ENCODE data around the gene CEP120. TPM values are rescaled to one million over a fixed set of nuclear protein-coding genes. Genes with fewer than 3 reads are reported as not detected.
"Not testable (repeated sequence)": the region's sequence is repeated elsewhere in the genome, so short reads cannot be mapped to it uniquely, and the experiment has no call there.

CEP120 gene
- 10 to 100 TPM; 20.0 to 29.6 TPM for total RNA-seq
- polyA plus RNA-seq = 1 to 10 TPM; 5.0 to 5.2 TPM
- long read RNA-seq, donor 1, full-length matches to known transcripts = 2 of 2 reads
- long read RNA-seq, donor 1, partial matches to known transcripts = 0 of 2 reads
- long read RNA-seq, donor 1, other reads (novel, unspliced or antisense) = 0 of 2 reads
- long read RNA-seq, donor 2 = 0 reads
- long read RNA-seq, donor 3, full-length matches to known transcripts = 1 of 1 reads
- long read RNA-seq, donor 3, partial matches to known transcripts = 0 of 1 reads
- long read RNA-seq, donor 3, other reads (novel, unspliced or antisense) = 0 of 1 reads
- long read RNA-seq, donor 4 = 0 reads
- long read RNA-seq, donor 5, full-length matches to known transcripts = 2 of 2 reads
- long read RNA-seq, donor 5, partial matches to known transcripts = 0 of 2 reads
- long read RNA-seq, donor 5, other reads (novel, unspliced or antisense) = 0 of 2 reads

- TF ChIP-seq CTCF (IDR thresholded peaks at IDR 0.05; ENCODE audit: control extremely low read depth, extremely low read depth) = peak; percentile 65
- peaks cover 0 to 21% (median 8%) of the 10 kb centered on the region in 5 donors for H3K4me1 ChIP-seq (ENCODE audit: control insufficient read depth in 5 of 5, insufficient read depth in 5 of 5, low read length in 5 of 5)
- ATAC-seq (ENCODE audit: insufficient read depth, low FRiP score) (peak; percentile 100), DNase-seq (peak; percentile 99 to 100 (median 100))
- 1% methylated on average over 41 to 47 of the region's 47 CpGs for WGBS, 2 donors
- no peaks in the 10 kb centered on the region for H3K27me3 ChIP-seq (ENCODE audit: control insufficient read depth in 3 of 3, insufficient read depth in 3 of 3, low read length in 2 of 3)
- H3K9me3 ChIP-seq (ENCODE audit: control insufficient read depth in 4 of 4, insufficient read depth in 3 of 4, low read length in 3 of 4) = no peaks in the 10 kb centered on the region
- H3K4me3 ChIP-seq = peak within 1 kb of the TSS; percentile 97
- peak within 1 kb of the TSS; percentile 65 to 75 for H3K9ac ChIP-seq (ENCODE audit: insufficient read depth in 1 of 2, low read length in 2 of 2)
- H3K27ac ChIP-seq (ENCODE audit: low read depth in 1 of 2, low read length in 1 of 2) = peak within 1 kb of the TSS; percentile 83 to 99
- H3K36me3 ChIP-seq (ENCODE audit: control insufficient read depth in 4 of 4, insufficient read depth in 4 of 4, low read length in 4 of 4) = no peaks in the 10 kb centered on the region
These were observed at the start of gene CEP120 for GRCh38 chr5:123423278-123424149. CEP120 (minus strand) TSS chr5:123423403; CDS start chr5:123422998, 405 bp downstream.

- Histone ChIP-seq H3K27me3 (ENCODE audit: control insufficient read depth in 3 of 3, insufficient read depth in 3 of 3, low read length in 2 of 3) (no peaks in the 10 kb centered on the region), H3K27ac (ENCODE audit: low read depth in 1 of 2, low read length in 1 of 2) (no peak overlapping the region), H3K4me3 (no peak overlapping the region), H3K9me3 (ENCODE audit: control insufficient read depth in 4 of 4, insufficient read depth in 3 of 4, low read length in 3 of 4) (no peaks in the 10 kb centered on the region), H3K4me1 (ENCODE audit: control insufficient read depth in 5 of 5, insufficient read depth in 5 of 5, low read length in 5 of 5) (no peaks in the 10 kb centered on the region), H3K9ac (ENCODE audit: insufficient read depth in 1 of 2, low read length in 2 of 2) (no peak overlapping the region), H3K36me3 (ENCODE audit: control insufficient read depth in 4 of 4, insufficient read depth in 4 of 4, low read length in 4 of 4) (no peaks in the 10 kb centered on the region)
- 83 to 89% methylated on average over 8 of the region's 8 CpGs for WGBS, 2 donors
- DNase-seq (no peak), ATAC-seq (ENCODE audit: insufficient read depth, low FRiP score) (no peak)
- TF ChIP-seq CTCF (IDR thresholded peaks at IDR 0.05; ENCODE audit: control extremely low read depth, extremely low read depth) = no peak
These were observed 49.1 kb upstream of the CEP120 start for GRCh38 chr5:123472150-123472924.

GRCh38 chr5:123471385-123471784 lies 48.2 kb upstream of the CEP120 start:
- TF ChIP-seq CTCF (IDR thresholded peaks at IDR 0.05; ENCODE audit: control extremely low read depth, extremely low read depth) = no peak

GRCh38 chr5:123466839-123467238 lies 43.6 kb upstream of the CEP120 start:
- WGBS, 2 donors = 91 to 98% methylated on average over 1 of the region's 1 CpG
- H3K4me1 ChIP-seq (ENCODE audit: control insufficient read depth in 5 of 5, insufficient read depth in 5 of 5, low read length in 5 of 5); H3K4me3 ChIP-seq; H3K27ac ChIP-seq (ENCODE audit: low read depth in 1 of 2, low read length in 1 of 2); H3K9me3 ChIP-seq (ENCODE audit: control insufficient read depth in 4 of 4, insufficient read depth in 3 of 4, low read length in 3 of 4); ATAC-seq (ENCODE audit: insufficient read depth, low FRiP score); H3K27me3 ChIP-seq (ENCODE audit: control insufficient read depth in 3 of 3, insufficient read depth in 3 of 3, low read length in 2 of 3); H3K9ac ChIP-seq (ENCODE audit: insufficient read depth in 1 of 2, low read length in 2 of 2); H3K36me3 ChIP-seq (ENCODE audit: control insufficient read depth in 4 of 4, insufficient read depth in 4 of 4, low read length in 4 of 4); DNase-seq: not testable (repeated sequence)

More at GRCh38 chr5:123471385-123471784, 48.2 kb upstream of the CEP120 start:
- Histone ChIP-seq H3K27ac (ENCODE audit: low read depth in 1 of 2, low read length in 1 of 2) (no peak overlapping the region), H3K9me3 (ENCODE audit: control insufficient read depth in 4 of 4, insufficient read depth in 3 of 4, low read length in 3 of 4) (no peaks in the 10 kb centered on the region), H3K27me3 (ENCODE audit: control insufficient read depth in 3 of 3, insufficient read depth in 3 of 3, low read length in 2 of 3) (no peaks in the 10 kb centered on the region), H3K4me3 (no peak overlapping the region), H3K36me3 (ENCODE audit: control insufficient read depth in 4 of 4, insufficient read depth in 4 of 4, low read length in 4 of 4) (no peaks in the 10 kb centered on the region), H3K4me1 (ENCODE audit: control insufficient read depth in 5 of 5, insufficient read depth in 5 of 5, low read length in 5 of 5) (no peaks in the 10 kb centered on the region), H3K9ac (ENCODE audit: insufficient read depth in 1 of 2, low read length in 2 of 2) (no peak overlapping the region)
- DNase-seq (no peak), ATAC-seq (ENCODE audit: insufficient read depth, low FRiP score) (no peak)
- 92 to 95% methylated on average over 3 of the region's 3 CpGs for WGBS, 2 donors
